ENCODE results near the gene DDX10. TPM values are rescaled to one million over a fixed set of nuclear protein-coding genes. Genes with fewer than 3 reads are reported as not detected.

DDX10 gene
- total and polyA plus RNA-seq, 7 donors = 10.0 to 18.0 (median 11.4) TPM

DNA sequence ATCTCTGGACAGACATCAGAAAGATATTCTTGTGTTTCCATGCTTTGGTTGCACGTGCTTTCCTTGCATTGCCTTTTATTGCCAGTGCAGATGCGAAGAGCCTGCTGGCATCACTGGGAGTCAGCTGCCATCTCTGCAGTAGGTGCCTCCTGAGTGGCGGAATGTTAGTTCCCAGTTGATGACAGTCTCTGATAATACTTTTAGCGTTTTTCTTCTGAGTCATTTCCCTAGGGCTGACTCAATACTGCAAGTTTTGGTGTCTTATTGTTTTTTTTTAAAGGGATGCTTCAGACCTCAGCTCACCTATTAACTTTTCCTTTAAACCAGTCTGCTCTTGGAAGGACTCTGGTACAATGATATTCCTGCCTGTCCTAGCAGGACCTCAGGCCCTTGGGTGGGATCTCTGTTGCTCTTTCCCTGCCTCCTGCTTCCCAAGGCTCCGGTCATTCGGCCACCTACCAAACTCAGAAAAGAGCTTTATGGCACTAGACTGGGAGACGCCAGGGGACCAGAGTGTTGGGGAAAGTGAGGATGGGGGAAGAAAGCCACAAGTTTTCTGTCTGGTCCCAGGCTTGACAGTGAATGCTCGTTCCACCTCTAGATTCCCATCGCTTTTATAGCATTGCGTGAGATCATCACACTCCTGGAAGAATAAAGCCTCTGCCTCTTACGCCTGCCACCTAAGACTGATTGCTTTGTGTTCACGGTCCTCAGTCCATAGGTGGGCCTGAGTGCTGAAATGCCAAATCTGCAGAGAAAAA is 308.7 kb downstream of the DDX10 start:
- H3K27me3 ChIP-seq (ENCODE audit: insufficient read depth in 3 of 3, low read length in 2 of 3) = no peaks in the 10 kb centered on the region
- 76 to 81% (median 79%) methylated on average over 12 of the region's 12 CpGs for whole genome bisulfite sequencing, 3 donors
- TF ChIP-seq CTCF (IDR thresholded peaks at IDR 0.05) = no peak
- H3K4me1 ChIP-seq = no peaks in the 10 kb centered on the region
- no peak overlapping the region for H3K27ac ChIP-seq
- intact Hi-C loops (cut with DNase I) = no loop called here
- peak in 2 of 4 donors; percentile 42 to 89 for ATAC-seq
- H3K9me3 ChIP-seq = no peaks in the 10 kb centered on the region
- DNase-seq = no peak
- no peaks in the 10 kb centered on the region for H3K36me3 ChIP-seq (ENCODE audit: insufficient read depth in 1 of 2, low read depth in 1 of 2)
- no peak overlapping the region for H3K4me3 ChIP-seq

- intact Hi-C loops (cut with DNase I) = no loop called here
These were observed 310.2 kb downstream of the DDX10 start for GRCh38 chr11:108975026-108975425.

DNA sequence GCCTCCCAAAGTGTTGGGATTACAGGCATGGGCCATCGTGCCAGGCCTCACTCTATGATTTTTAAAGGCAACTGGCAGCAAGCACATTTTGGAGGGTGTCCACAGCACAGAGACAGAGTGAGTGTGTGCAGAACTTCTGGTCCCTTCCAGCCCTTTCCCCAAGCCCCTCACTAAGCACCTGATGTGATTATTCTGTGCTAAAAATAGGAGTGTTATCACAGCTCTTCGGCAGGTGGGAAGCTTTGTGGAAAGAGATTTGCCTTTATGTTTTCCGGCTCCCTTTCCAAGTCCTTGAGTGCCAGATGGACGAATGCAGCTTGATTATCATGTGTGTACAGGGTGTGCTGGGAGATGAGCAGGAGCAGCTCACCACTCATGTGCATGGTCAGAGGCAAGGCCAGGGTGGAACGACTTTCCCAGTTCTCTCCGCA is 310.8 kb downstream of the DDX10 start:
- no peak for DNase-seq
- no peak for TF ChIP-seq CTCF (IDR thresholded peaks at IDR 0.05)
- Histone ChIP-seq H3K27me3 (ENCODE audit: insufficient read depth in 3 of 3, low read length in 2 of 3) (no peaks in the 10 kb centered on the region), H3K4me3 (no peak overlapping the region), H3K36me3 (ENCODE audit: insufficient read depth in 1 of 2, low read depth in 1 of 2) (no peaks in the 10 kb centered on the region), H3K27ac (no peak overlapping the region), H3K4me1 (no peaks in the 10 kb centered on the region), H3K9me3 (no peaks in the 10 kb centered on the region)
- intact Hi-C loops (cut with DNase I) = no loop called here
- WGBS, 3 donors = 29 to 33% (median 31%) methylated on average over 6 of the region's 6 CpGs
- ATAC-seq = peak in 2 of 4 donors; percentile 60 to 74

More at GRCh38 chr11:108975026-108975425, 310.2 kb downstream of the DDX10 start:
- H3K9me3 ChIP-seq = no peaks in the 10 kb centered on the region
- DNase-seq (no peak), ATAC-seq (no peak)
- WGBS, 3 donors = 80 to 89% (median 83%) methylated on average over 2 of the region's 2 CpGs
- no peaks in the 10 kb centered on the region for H3K27me3 ChIP-seq (ENCODE audit: insufficient read depth in 3 of 3, low read length in 2 of 3)
- TF ChIP-seq CTCF (IDR thresholded peaks at IDR 0.05) = no peak
- H3K4me3 ChIP-seq = no peak overlapping the region
- no peaks in the 10 kb centered on the region for H3K4me1 ChIP-seq
- no peaks in the 10 kb centered on the region for H3K36me3 ChIP-seq (ENCODE audit: insufficient read depth in 1 of 2, low read depth in 1 of 2)
- H3K27ac ChIP-seq = no peak overlapping the region

GRCh38 chr11:108983636-108984420 is 319.0 kb downstream of the DDX10 start:
- WGBS, 3 donors = 66 to 77% (median 77%) methylated on average over 6 of the region's 6 CpGs
- Histone ChIP-seq H3K36me3 (ENCODE audit: insufficient read depth in 1 of 2, low read depth in 1 of 2) (no peaks in the 10 kb centered on the region), H3K27ac (no peak overlapping the region), H3K4me3 (no peak overlapping the region), H3K27me3 (ENCODE audit: insufficient read depth in 3 of 3, low read length in 2 of 3) (no peaks in the 10 kb centered on the region), H3K4me1 (no peaks in the 10 kb centered on the region), H3K9me3 (no peaks in the 10 kb centered on the region)
- no peak for DNase-seq
- ATAC-seq = no peak
- intact Hi-C loops (cut with DNase I) = no loop called here
- TF ChIP-seq CTCF (IDR thresholded peaks at IDR 0.05) = no peak

All from psoas muscle (tissue), 8 donors.